GM20431 (cell line): ENCODE results near the gene SCYGR7.
"Not testable (repeated sequence)": the region's sequence is repeated elsewhere in the genome, so short reads cannot be mapped to it uniquely, and the experiment has no call there.

Experiments used
- in situ Hi-C: fragments of 300-500 bp; cut with MseI, MboI; formaldehyde crosslinking; loops from one replicate; pipeline ENCODE4 v1.15.0; 2020; ENCODE audit warnings: low sequenced_read_pairs; ENCODE audit not compliant: unreplicated experiment

Gene SCYGR7, protein sequence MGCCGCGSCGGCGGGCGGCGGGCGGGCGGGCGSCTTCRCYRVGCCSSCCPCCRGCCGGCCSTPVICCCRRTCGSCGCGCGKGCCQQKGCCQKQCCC

DNA sequence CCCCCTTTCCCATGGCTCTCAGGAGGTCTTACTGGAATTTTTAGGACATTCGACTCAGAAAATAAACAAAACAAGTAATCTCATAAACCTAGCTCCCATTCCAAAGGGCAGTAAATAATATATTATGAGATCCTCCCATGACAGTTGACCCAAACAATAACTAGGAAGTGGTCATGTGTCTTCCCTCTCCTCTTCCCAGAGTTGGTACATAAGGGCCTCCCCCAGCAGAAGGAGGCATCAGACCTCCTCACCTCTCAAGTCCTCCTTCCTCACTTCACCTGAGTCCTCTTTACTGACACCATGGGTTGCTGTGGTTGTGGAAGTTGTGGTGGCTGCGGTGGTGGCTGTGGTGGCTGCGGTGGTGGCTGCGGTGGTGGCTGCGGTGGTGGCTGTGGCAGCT, at the start of gene SCYGR7:
Gene SCYGR7, plus strand, starts transcription at position 301 of the 400 bp plus-strand sequence. Its CDS starts 0 bp downstream, at position 301.
- in situ Hi-C loops: no loop called here

DNA sequence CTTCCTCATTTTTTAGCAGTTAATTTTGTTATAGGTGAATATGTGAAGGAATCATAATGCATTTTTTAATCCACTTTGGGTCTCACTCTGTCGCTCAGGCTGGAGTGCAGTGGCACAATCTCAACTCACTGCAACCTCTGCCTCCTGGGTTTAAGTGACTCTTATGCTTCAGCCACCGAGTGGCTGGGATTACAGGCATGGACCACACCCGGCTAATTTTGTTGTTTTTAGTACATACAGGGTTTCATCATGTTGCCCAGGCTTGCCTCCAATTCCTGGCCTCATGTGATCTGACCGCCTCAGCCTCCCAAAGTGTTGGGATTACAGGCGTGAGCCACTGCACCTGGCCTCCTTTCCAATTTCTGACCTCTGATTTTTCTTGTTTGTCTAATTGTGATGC, 43.9 kb upstream of the SCYGR7 start:
- in situ Hi-C loops: no loop called here

DNA sequence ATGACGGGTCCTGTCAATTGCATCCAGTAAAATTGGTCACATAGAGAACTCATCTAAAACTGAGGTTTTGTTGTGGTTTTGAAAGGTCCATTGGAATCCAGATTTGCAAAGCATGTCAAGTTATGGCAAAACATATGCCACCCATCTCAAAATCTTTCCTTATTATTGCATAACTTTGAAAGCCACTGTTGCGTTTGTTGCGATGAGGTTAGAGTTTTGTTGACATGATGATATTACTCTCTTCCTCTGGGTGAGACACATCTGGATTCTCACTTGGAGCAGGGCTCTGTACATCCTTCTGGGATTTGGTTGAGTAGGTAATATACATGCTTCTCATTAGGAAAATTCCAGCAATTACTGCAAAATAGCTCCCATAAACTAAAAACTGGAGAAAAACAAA, 40.9 kb upstream of the SCYGR7 start:
- in situ Hi-C loops: no loop called here

DNA sequence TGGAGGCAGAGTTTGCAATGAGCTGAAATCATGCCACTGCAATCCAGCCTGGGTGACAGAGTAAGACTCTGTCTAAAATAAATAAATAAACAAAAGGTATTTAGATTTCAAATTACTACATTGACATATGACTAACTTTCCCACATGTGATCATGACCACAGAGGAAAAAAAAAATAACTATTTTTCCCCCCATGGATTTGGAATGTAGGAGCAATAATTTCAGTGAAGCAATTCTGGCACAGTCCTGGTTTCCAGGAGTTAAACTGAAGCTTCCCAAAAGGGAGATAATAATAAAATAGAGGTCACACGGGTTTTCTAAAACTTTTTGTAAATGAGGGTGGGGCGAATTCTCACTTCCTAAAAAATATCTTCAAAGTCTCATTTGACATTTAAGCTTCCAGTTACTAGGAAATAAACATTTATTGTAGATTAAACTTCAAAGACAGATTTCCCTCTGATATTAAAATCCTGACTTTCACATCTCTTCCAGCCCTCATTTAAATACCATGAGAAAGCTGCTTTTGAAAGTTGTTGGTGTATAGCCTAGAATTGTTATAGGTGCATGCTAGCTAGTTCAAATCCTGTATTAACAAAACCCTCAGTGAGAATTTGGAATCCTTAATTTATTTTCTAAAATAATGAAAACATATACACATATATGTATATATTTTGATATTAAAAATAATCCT, 31.0 kb upstream of the SCYGR7 start:
- in situ Hi-C loops: no loop called here

DNA sequence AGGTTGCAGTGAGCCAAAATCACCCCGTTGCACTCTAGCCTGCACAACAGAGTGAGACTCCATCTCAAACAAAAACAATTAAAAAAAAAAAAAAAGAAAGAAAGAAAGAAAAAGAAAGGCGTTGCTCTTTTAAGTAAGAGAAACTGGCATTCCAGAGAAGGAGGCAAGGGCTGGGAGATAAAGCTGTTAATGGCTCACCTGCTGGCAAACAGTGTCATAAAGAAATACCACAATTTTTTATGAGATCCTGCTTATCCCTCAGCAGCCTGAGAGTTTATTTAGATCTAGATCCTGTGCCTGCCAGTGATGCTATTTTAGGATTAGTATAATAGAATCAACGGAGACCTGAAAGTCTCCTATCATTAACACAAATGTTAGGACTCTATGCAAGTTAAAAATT, 26.6 kb upstream of the SCYGR7 start:
- in situ Hi-C loops: no loop called here

DNA sequence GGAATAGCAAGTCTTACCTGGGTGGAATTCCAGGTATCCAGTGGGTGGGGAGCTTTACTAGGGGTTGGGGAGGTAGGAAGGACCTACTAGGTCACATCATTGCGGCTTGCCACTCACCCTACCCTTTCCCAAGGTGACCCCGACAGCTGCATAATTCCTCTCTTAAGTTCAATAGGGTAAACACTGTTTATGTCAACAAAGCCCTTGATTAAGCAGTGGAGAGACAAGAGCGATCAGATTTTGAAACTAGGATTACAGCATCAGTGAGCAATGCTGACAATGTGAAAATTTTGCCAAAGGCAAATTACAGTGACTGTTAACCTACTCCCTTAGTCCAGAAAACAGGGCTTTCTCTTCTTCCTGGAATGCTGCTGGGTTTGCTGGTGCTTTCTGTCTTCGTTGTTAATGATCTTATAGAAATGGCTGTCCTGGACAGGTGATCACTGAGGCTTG, 24.8 kb upstream of the SCYGR7 start:
- in situ Hi-C loops: no loop called here

DNA sequence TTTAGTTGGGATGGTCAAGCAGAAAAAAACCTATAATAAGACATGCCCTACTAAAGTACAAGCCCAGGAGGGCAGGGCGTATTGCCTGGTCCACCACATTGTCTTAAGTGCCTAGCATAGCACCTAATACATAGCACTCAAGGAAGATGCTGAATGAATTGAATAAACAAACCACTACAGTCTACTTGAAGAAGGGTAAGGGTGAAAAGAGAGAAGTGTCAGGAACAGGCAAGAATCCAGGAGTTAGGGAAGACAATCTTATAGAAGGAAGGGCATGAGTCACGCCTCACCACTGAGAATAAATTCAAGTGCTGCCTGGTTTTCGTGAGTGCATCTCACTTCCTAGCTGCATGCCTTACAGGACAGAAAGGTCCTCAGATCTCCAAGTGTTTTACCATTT, 24.2 kb upstream of the SCYGR7 start:
- in situ Hi-C loops: no loop called here

DNA sequence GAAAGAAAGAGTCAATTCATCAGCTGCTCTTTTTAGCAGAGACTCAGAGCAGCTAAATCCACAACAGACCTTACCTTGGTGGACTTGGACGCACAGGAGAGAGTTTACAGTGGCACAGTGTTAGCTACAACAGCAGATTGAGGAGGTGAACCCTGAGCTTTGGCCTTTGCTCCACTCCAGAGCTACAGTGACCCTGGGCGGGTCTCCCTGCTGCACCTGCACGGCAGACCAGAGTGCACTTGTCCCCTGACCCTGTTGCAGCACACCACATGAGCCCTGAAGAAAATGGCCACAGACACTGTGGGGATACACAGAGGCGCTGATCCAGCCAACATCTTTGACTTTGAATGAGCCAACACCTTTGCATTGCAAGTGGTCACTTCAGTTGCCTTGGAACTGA, 21.3 kb upstream of the SCYGR7 start:
- in situ Hi-C loops: no loop called here

DNA sequence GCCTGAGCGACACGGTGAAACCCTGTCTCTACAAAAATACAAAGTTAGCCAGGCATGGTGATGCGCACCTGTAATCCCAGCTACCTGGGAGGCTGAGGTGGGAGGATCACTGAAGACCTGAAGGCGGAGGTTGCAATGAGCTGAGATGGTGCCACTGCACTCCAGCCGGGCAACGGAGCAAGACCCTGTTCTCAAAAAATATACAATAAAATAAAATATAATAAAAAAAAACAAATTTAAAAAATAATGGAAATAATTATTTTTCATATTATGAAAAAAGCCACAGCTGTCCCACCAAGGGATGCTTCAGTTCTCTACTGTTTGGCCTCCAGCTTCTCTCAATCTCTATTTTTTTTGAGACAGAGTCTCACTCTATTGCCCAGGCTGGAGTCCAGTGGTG, 20.7 kb upstream of the SCYGR7 start:
- in situ Hi-C loops: no loop called here

DNA sequence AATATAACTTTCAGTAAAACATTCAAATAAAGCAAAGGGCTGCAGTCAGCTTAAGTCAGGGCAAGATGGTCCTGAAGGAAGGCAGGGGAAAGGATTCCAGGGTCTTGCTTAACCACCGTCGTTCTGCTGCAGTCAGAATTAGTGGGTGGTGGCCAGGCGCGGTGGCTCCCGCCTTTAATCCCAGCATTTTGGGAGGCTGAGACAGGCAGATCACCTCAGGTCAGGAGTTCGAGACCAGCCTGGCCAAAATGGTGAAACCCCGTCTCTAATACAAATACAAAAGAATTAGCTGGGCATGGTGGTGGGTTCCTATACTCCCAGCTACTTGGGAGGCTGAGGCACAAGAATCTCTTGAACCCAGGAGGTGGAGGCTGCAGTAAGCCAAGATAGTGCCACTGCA, 17.1 kb upstream of the SCYGR7 start:
- in situ Hi-C loops: no loop called here

DNA sequence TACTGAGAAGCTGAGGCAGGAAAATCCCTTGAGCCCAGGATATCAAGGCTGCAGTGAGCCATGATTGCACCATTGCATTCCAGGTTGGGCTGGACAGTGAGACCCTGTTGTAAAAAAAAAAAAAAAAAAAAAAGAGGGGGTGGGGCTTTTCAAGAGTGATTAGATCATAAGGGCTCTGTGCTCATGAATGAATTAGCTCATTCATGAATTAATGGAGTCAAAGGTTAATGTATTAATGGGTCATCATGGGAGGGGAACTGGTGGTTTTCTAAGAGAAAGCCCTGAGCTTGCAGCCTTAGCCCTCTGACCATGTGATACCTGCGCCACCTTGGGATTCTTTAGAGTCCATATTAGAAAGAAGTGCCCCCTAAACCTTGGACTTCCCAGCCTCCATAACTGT, 14.8 kb upstream of the SCYGR7 start:
- in situ Hi-C loops: no loop called here

DNA sequence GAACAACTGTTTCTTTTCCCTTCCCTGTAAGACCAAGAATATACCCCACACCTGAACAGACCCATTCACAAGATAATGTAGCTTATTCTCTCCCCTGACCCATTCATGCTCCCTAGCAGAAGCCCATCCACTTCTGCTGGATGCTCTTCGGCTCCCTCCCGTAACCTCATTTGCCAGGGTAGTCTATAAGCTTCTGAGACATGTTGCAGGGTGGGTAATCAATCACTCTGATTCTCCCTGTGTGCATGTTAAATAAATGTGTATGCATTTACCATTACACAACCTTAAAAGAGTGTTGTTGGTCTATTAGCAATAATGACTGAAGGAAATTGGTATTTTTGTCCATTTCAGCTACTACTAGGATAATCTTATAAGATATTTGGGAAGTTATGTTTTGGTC, 11.6 kb upstream of the SCYGR7 start:
- in situ Hi-C loops: no loop called here

DNA sequence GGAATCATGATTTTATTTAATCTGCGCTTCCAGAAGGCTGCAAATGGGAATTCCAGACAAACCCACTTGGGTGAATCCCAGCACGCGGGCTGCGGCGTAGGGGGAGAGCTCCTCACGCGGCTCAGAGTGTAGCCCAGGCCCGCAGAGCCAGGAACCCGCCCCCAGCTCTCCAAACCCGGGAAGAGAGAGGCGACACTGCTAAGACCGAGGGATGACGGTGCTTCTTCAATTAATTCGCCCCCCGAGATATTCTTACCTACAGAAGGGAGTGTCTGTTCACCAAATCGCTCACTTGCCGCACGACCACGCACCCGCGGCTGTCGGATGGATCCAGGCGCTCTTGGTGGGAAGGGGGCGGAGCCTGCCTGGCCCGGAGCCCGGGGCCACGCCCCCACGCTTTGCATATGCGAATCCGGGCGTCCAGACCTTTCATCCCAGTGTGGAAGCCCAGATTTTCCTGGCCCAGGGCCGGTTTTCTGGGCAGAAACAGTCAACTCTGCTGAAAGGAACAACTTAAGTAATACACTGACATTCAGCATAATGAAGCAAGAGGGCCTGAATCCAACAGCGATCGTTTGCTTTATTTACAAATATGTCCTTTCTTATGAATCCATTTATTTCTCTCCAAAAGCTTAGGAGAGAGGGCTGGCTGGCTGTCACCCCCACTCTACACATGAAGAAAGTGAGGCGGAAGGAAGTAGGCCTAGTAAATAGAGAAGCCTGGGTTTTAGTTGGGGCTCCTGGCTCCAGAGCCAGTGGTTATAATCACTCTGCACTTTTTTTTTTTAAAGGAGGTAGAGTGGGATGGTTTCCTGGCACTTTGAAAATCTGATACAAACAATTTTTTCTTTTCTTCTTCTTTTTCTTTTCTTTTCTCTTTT, 10.2 kb upstream of the SCYGR7 start, which contains the start of gene SLC19A3:
Gene SLC19A3, minus strand, starts transcription at position 342 of the 881 bp plus-strand sequence. CDS start 15,710 bp downstream, outside the sequence.
- in situ Hi-C loops: no loop called here

DNA sequence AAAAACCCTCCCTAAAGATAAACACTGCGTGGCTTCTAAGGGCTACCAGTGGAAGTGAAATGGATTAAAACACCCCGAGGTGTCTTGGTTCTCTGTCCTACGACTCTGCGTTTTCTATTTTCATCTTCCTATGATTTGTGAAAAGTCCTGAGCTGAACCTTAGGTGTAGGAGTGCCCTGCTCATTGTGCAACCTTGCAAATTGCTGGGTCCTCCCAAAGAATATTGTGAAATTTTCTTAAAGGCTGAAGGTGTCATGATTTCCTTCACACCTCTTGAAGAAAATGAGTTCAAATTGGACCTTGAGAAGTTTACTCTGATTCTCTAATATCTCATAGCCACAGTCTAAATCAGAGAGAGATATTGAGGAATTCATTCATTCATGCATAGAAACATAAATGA, 8.5 kb upstream of the SCYGR7 start:
- in situ Hi-C loops: no loop called here

DNA sequence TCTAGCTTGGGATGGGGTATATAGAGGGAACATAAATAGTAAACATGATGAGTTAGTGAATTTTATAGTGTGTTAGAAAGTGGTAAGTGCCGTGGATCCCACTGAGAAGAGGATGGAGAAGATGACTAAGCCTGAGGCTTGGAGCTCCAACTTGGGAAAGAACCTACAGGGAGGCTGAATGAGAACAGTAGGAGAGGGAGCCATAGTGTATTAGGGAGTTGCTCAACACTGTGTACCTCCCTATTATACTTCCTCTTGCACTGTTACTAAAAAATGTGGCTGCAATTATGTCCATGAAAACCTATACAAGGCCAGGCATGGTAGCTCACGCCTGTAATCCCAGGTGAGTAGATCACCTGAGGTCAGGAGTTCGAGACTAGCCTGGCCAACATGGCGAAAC, 7.5 kb upstream of the SCYGR7 start:
- in situ Hi-C loops: no loop called here

DNA sequence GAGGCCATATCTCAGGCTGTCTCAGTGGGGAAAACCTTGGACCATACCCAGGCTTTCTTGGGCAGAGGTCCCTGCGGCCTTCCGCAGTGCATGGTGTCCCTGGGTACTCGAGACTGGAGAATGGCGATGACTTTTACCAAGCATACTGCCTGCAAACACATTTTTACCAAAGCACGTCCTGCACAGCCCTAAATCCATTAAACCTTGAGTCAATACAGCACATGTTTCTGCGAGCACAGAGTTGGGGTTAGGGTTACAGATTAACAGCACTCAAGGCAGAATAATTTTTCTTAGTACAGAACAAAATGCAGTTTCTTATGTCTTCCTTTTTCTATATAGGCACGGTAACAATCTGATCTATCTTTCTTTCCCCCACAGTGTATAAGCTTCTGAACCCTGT, 5.3 kb upstream of the SCYGR7 start:
- in situ Hi-C loops: not testable (repeated sequence)

DNA sequence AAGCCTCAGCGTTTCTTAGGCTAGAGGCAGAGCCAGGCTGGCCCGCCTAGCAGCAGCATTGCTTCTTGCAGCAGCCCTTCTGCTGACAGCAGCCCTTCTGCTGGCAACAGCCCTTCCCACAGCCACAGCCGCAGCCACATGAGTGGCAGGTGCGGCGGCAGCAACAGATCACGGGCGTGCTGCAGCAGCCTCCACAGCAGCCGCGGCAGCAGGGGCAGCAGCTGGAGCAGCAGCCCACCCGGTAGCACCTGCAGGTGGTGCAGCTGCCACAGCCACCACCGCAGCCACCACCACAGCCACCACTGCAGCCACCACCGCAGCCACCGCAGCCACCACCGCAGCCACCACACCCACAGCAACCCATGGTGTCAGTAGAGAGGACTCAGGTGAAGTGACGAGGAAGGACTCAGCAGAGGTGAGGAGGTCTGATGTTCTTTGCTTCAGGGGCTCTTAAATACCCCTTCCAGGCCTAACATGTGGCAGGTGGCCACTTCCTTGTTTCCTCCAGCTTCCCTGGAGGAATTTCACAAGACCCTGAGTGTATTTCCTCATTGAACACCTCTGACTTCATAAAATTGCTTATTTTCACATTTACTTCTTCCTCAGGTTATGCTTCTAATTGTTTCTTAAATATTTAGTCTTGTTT, 3.6 kb upstream of the SCYGR7 start, which contains the start of gene SCYGR6:
Gene SCYGR6, minus strand, starts transcription at position 364 of the 646 bp plus-strand sequence. Its CDS starts 0 bp downstream, at position 364.
- in situ Hi-C loops: no loop called here

DNA sequence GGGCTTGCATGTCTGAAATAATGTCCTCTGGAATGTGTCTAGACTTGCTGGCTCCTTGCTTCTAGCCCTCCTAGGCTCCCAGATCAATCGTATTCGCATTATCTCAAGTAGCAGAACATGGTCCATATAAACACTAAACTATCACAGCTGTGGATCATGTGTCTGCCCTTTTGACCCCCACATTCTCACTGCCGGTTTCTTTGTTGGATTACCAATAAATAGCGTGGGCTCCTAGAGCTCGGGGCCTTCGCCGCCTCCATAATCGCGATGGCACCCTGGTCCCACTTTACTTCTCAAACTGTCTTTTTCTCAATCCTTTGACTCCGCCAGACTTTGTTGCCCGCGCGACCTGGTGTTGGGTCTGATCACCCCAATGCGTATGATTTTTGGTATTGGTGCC, 11.2 kb downstream of the SCYGR7 start:
- in situ Hi-C loops: no loop called here

DNA sequence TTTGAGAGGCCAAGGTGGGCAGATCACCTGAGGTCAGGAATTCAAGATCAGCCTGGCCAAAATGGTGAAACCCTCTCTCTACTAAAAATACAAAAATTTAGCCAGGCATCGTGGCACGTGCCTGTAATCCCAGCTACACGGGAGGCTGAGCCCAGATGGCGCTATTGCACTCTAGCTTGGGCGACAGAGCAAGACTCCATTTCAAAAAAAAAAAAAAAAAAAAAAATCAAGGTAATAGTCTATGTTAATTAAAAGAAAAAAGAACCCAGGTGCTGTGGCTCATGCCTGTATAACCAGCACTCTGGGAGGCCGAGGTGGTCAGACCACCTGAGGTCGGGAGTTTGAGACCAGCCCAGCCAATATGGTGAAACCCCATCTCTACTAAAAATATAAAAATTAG, 12.6 kb downstream of the SCYGR7 start:
- in situ Hi-C loops: not testable (repeated sequence)

DNA sequence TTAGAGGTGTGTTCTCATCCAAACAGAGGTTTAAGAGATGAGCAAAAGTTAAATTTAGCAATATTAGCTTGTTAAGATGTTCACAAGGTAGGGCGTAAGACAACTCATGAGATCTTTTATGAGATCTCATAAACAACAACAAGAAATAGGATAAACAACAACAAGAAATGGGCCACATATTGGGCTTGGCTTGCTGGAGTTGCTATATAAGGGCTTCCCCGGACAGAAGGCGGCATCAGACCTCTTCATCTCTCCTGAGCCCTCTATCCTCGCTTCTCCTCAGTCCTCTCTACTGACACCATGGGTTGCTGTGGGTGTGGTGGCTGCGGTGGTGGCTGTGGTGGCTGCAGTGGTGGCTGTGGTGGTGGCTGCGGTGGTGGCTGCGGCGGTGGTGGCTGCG, 17.5 kb downstream of the SCYGR7 start, which contains the start of gene SCYGR8:
Gene SCYGR8, plus strand, starts transcription at position 301 of the 400 bp plus-strand sequence. Its CDS starts 0 bp downstream, at position 301.
- in situ Hi-C loops: no loop called here
